MM.1S (cell line): Measurements from ENCODE around the gene PIAS4.

Source experiments
- EZH2phosphoT487 ChIP-seq: fragments of 300-600 bp; sonication (generic); IDR thresholded peaks from 2 replicates; pipeline ENCODE4 v1.6.1; 2018; ENCODE audit warnings: antibody characterized with exemption, low read length
- TF ChIP-seq, protein P1 (sequence below): fragments of 300-600 bp; sonication (generic); IDR thresholded peaks from 2 replicates; pipeline ENCODE4 v1.5.1; 2016; ENCODE audit warnings: antibody characterized with exemption, low read length, mixed read lengths

- TF ChIP-seq, protein P1, sequence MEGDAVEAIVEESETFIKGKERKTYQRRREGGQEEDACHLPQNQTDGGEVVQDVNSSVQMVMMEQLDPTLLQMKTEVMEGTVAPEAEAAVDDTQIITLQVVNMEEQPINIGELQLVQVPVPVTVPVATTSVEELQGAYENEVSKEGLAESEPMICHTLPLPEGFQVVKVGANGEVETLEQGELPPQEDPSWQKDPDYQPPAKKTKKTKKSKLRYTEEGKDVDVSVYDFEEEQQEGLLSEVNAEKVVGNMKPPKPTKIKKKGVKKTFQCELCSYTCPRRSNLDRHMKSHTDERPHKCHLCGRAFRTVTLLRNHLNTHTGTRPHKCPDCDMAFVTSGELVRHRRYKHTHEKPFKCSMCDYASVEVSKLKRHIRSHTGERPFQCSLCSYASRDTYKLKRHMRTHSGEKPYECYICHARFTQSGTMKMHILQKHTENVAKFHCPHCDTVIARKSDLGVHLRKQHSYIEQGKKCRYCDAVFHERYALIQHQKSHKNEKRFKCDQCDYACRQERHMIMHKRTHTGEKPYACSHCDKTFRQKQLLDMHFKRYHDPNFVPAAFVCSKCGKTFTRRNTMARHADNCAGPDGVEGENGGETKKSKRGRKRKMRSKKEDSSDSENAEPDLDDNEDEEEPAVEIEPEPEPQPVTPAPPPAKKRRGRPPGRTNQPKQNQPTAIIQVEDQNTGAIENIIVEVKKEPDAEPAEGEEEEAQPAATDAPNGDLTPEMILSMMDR = no peak
- TF ChIP-seq EZH2phosphoT487 = no peak
Measured at GRCh38 chr19:4007836-4008539, 452 bp downstream of the PIAS4 start.
